ENCODE data around the gene HNRNPU. TPM values are rescaled to one million over a fixed set of nuclear protein-coding genes. Genes with fewer than 3 reads are reported as not detected.

Gene HNRNPU
- total and polyA plus RNA-seq, 2 of the 13 experiments (the other 11 are each of a cell fraction or from before 2014, with no cell fraction given), result 101 to 508 TPM

DNA sequence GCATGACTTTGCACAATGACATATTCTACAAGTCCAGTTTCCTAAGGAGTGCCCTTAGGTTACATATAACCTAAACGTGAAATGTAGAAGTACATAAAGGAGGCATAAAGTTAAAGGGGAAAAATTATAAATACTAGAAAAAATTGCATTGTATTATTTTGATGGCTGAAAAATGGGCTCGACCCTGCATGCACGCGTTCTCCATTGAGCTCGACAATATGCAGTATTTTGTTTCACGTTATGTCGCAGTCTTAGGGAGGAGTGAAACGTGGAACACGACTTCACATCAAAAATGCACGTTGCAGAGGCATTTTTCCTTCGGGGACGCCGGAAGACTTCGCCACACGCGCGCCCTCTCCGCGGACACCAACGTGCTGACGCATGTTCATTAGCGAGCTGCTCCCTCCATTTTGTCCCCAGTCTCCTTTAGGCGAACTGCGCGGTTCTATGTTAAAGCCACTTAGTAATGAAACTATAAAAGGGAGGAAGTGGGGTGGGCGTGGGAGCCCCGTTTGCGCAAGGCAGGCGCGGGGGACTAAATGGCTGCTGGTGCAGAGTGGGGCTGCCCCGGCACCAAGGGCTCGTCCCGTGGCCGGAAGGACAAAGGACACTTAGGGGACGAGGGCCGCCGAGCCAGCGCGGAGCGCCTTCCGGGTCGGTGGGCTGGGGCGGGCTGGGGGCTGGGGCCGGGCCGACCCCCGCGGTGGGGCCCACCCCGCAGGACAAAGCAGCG, 29.6 kb downstream of the HNRNPU start (continued):
- TF ChIP-seq, protein P1, sequence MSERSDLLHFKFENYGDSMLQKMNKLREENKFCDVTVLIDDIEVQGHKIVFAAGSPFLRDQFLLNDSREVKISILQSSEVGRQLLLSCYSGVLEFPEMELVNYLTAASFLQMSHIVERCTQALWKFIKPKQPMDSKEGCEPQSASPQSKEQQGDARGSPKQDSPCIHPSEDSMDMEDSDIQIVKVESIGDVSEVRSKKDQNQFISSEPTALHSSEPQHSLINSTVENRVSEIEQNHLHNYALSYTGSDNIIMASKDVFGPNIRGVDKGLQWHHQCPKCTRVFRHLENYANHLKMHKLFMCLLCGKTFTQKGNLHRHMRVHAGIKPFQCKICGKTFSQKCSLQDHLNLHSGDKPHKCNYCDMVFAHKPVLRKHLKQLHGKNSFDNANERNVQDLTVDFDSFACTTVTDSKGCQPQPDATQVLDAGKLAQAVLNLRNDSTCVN (CRISPR knock-in tag; IDR thresholded peaks at IDR 0.05; ENCODE audit: borderline replicate concordance), result peak; percentile 49; the same call in 1 of the 2 replicates
- TF ChIP-seq MIER2 (CRISPR knock-in tag; IDR thresholded peaks at IDR 0.05) (peak; percentile 28; the same call in 1 of the 2 replicates), ELF1 (CRISPR knock-in tag; IDR thresholded peaks at IDR 0.05) (peak; percentile 87), ZNF670 (CRISPR knock-in tag; IDR thresholded peaks at IDR 0.05; ENCODE audit: borderline replicate concordance) (no peak; the same call in 1 of the 2 replicates), LCORL (IDR thresholded peaks at IDR 0.05) (no peak), LCORL (CRISPR knock-in tag; IDR thresholded peaks at IDR 0.05) (peak; percentile 49; the same call in 1 of the 2 replicates), ZNF205 (CRISPR knock-in tag; IDR thresholded peaks at IDR 0.05) (0 out of 2 replicates have a peak, but pooled peaks have one; percentile 16), ZNF333 (CRISPR knock-in tag; IDR thresholded peaks at IDR 0.05; ENCODE audit: borderline replicate concordance) (0 out of 2 replicates have a peak, but pooled peaks have one; percentile 25), NAIF1 (CRISPR knock-in tag; IDR thresholded peaks at IDR 0.05; ENCODE audit: borderline replicate concordance) (0 out of 2 replicates have a peak, but pooled peaks have one; percentile 17), NONO (IDR thresholded peaks at IDR 0.05) (no peak), NONO (CRISPR knock-in tag; conservative IDR thresholded peaks at IDR 0.05) (peak; percentile 74; the same call in 1 of the 2 replicates), NCOA5 (CRISPR knock-in tag; IDR thresholded peaks at IDR 0.05) (peak; percentile 67; the same call in 1 of the 2 replicates), DNMT3B (CRISPR knock-in tag; conservative IDR thresholded peaks at IDR 0.05) (no peak), ZFP62 (CRISPR knock-in tag; IDR thresholded peaks at IDR 0.05) (no peak), YEATS4 (CRISPR knock-in tag; IDR thresholded peaks at IDR 0.05; ENCODE audit: borderline replicate concordance) (peak; percentile 87), NFKBIZ (CRISPR knock-in tag; IDR thresholded peaks at IDR 0.05) (peak; percentile 33; the same call in 1 of the 2 replicates), TARDBP (CRISPR knock-in tag; IDR thresholded peaks at IDR 0.05) (no peak), ZNF296 (CRISPR knock-in tag; conservative IDR thresholded peaks at IDR 0.05) (no peak), ZC3H4 (CRISPR knock-in tag; IDR thresholded peaks at IDR 0.05; ENCODE audit: borderline replicate concordance) (peak; percentile 81), NR2F6 (IDR thresholded peaks at IDR 0.05) (0 out of 2 replicates have a peak, but pooled peaks have one; percentile 19), NR2F6 (CRISPR knock-in tag; IDR thresholded peaks at IDR 0.05) (peak; percentile 53), PHF20 (CRISPR knock-in tag; IDR thresholded peaks at IDR 0.05) (peak; percentile 51; the same call in 1 of the 2 replicates), NFIB (CRISPR knock-in tag; IDR thresholded peaks at IDR 0.05; ENCODE audit: borderline replicate concordance) (no peak), POLR2G (IDR thresholded peaks at IDR 0.05; ENCODE audit: low read depth, low read length) (peak; percentile 93), SNRNP70 (IDR thresholded peaks at IDR 0.05; ENCODE audit: low read depth, low read length) (no peak), ZFP36 (IDR thresholded peaks at IDR 0.05; ENCODE audit: borderline replicate concordance, low read depth, low read length, partially characterized antibody) (peak; percentile 6), ATF1 (CRISPR knock-in tag; IDR thresholded peaks at IDR 0.05) (peak; percentile 43)
- TF ChIP-seq, protein P2, sequence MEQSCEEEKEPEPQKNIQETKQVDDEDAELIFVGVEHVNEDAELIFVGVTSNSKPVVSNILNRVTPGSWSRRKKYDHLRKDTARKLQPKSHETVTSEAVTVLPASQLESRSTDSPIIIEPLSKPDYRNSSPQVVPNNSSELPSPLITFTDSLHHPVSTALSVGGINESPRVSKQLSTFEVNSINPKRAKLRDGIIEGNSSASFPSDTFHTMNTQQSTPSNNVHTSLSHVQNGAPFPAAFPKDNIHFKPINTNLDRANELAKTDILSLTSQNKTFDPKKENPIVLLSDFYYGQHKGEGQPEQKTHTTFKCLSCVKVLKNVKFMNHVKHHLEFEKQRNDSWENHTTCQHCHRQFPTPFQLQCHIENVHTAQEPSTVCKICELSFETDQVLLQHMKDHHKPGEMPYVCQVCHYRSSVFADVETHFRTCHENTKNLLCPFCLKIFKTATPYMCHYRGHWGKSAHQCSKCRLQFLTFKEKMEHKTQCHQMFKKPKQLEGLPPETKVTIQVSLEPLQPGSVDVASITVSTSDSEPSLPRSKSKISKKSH (CRISPR knock-in tag; IDR thresholded peaks at IDR 0.05; ENCODE audit: borderline replicate concordance), result peak; percentile 49; the same call in 1 of the 2 replicates
- TF ChIP-seq, protein P3, sequence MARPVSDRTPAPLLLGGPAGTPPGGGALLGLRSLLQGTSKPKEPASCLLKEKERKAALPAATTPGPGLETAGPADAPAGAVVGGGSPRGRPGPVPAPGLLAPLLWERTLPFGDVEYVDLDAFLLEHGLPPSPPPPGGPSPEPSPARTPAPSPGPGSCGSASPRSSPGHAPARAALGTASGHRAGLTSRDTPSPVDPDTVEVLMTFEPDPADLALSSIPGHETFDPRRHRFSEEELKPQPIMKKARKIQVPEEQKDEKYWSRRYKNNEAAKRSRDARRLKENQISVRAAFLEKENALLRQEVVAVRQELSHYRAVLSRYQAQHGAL (CRISPR knock-in tag; IDR thresholded peaks at IDR 0.05; ENCODE audit: not compliant biosample characterization), result peak; percentile 60

Measured in HepG2 (cell line).